ENCODE data around the gene HIVEP1.

The HIVEP1 gene

GRCh38 chr6:12001706-12002435, 10.2 kb upstream of the HIVEP1 start:
- POLR2A ChIA-PET = no interaction called here
- TF ChIP-seq BHLHE40 (IDR thresholded peaks at IDR 0.05; ENCODE audit: borderline replicate concordance) (no peak), LEF1 (IDR thresholded peaks at IDR 0.05; ENCODE audit: borderline replicate concordance) (no peak), SUZ12 (IDR thresholded peaks at IDR 0.05) (no peak), HDGF (IDR thresholded peaks at IDR 0.05; ENCODE audit: borderline replicate concordance) (no peak), PKNOX1 (IDR thresholded peaks at IDR 0.05) (no peak), ELF4 (IDR thresholded peaks at IDR 0.05) (no peak), NFRKB (IDR thresholded peaks at IDR 0.05) (no peak), TARDBP (IDR thresholded peaks at IDR 0.05) (no peak), ZNF384 (IDR thresholded peaks at IDR 0.05) (no peak), L3MBTL2 (conservative IDR thresholded peaks at IDR 0.05) (no peak), FOXM1 (IDR thresholded peaks at IDR 0.05; ENCODE audit: borderline replicate concordance) (no peak), FOXK2 (IDR thresholded peaks at IDR 0.05) (no peak), FOXA1 (IDR thresholded peaks at IDR 0.05) (no peak), ARNT (IDR thresholded peaks at IDR 0.05) (no peak), CTBP1 (IDR thresholded peaks at IDR 0.05; ENCODE audit: borderline replicate concordance) (no peak), SP1 (IDR thresholded peaks at IDR 0.05) (no peak)
- no peak for DNase-seq (ENCODE audit: extremely low spot score)
- CTCF ChIA-PET = no interaction called here

GRCh38 chr6:12007473-12007872, 4.6 kb upstream of the HIVEP1 start:
- CTCF ChIA-PET = no interaction called here
- POLR2A ChIA-PET = no interaction called here
- TF ChIP-seq PKNOX1 (IDR thresholded peaks at IDR 0.05) (no peak), FOXK2 (IDR thresholded peaks at IDR 0.05) (no peak), FOXA1 (IDR thresholded peaks at IDR 0.05) (no peak), ARNT (IDR thresholded peaks at IDR 0.05) (no peak), L3MBTL2 (conservative IDR thresholded peaks at IDR 0.05) (no peak), ZNF384 (IDR thresholded peaks at IDR 0.05) (no peak), BHLHE40 (IDR thresholded peaks at IDR 0.05; ENCODE audit: borderline replicate concordance) (no peak), LEF1 (IDR thresholded peaks at IDR 0.05; ENCODE audit: borderline replicate concordance) (no peak), SUZ12 (IDR thresholded peaks at IDR 0.05) (no peak), CTBP1 (IDR thresholded peaks at IDR 0.05; ENCODE audit: borderline replicate concordance) (no peak), HDGF (IDR thresholded peaks at IDR 0.05; ENCODE audit: borderline replicate concordance) (no peak), FOXM1 (IDR thresholded peaks at IDR 0.05; ENCODE audit: borderline replicate concordance) (no peak), ELF4 (IDR thresholded peaks at IDR 0.05) (no peak), TARDBP (IDR thresholded peaks at IDR 0.05) (no peak), SP1 (IDR thresholded peaks at IDR 0.05) (no peak), NFRKB (IDR thresholded peaks at IDR 0.05) (no peak)

GRCh38 chr6:12007887-12008286, 4.2 kb upstream of the HIVEP1 start:
- CTCF ChIA-PET = interaction anchor here (0.5 to 0.7 kb wide), 3 partner anchors 19 to 243 kb away, joined by 3 to 8 read pairs (median 7); no protein-coding TSS in a partner anchor
- no peak for TF ChIP-seq NFRKB (IDR thresholded peaks at IDR 0.05)
- no peak for TF ChIP-seq ARNT (IDR thresholded peaks at IDR 0.05)
- DNase-seq (ENCODE audit: extremely low spot score) = no peak
- POLR2A ChIA-PET = no interaction called here

More at GRCh38 chr6:12007473-12007872, 4.6 kb upstream of the HIVEP1 start:
- no peak for DNase-seq (ENCODE audit: extremely low spot score)

- peak; percentile 60 for DNase-seq (ENCODE audit: extremely low spot score)
- TF ChIP-seq TARDBP (IDR thresholded peaks at IDR 0.05) (no peak), L3MBTL2 (conservative IDR thresholded peaks at IDR 0.05) (0 out of 2 replicates have a peak, but pooled peaks have one; percentile 28), LEF1 (IDR thresholded peaks at IDR 0.05; ENCODE audit: borderline replicate concordance) (no peak), SUZ12 (IDR thresholded peaks at IDR 0.05) (no peak)
- POLR2A ChIA-PET = no interaction called here
- CTCF ChIA-PET = interaction anchor here (0.5 to 0.7 kb wide), 3 partner anchors 20 to 244 kb away, joined by 3 to 8 read pairs (median 7); no protein-coding TSS in a partner anchor
These were observed 3.5 kb upstream of the HIVEP1 start for GRCh38 chr6:12008366-12009179.

- TF ChIP-seq ZNF384 (IDR thresholded peaks at IDR 0.05) (no peak), SUZ12 (IDR thresholded peaks at IDR 0.05) (no peak), SP1 (IDR thresholded peaks at IDR 0.05) (no peak), ELF4 (IDR thresholded peaks at IDR 0.05) (no peak), FOXA1 (IDR thresholded peaks at IDR 0.05) (no peak), HDGF (IDR thresholded peaks at IDR 0.05; ENCODE audit: borderline replicate concordance) (no peak), TARDBP (IDR thresholded peaks at IDR 0.05) (no peak), NFRKB (IDR thresholded peaks at IDR 0.05) (no peak), ARNT (IDR thresholded peaks at IDR 0.05) (no peak), CTBP1 (IDR thresholded peaks at IDR 0.05; ENCODE audit: borderline replicate concordance) (no peak)
- CTCF ChIA-PET = no interaction called here
- no peak for DNase-seq (ENCODE audit: extremely low spot score)
- POLR2A ChIA-PET = no interaction called here
These were observed 2.9 kb upstream of the HIVEP1 start for GRCh38 chr6:12009180-12009685.

- ChIA-PET CTCF (interaction anchor here (0.6 kb wide), 1 partner anchor 534 kb away, joined by 6 read pairs; no protein-coding TSS in a partner anchor), POLR2A (interaction anchor here (0.6 kb wide), 1 partner anchor 435 kb away, joined by 3 read pairs; no protein-coding TSS in a partner anchor)
- DNase-seq (ENCODE audit: extremely low spot score) = no peak
- TF ChIP-seq FOXK2 (IDR thresholded peaks at IDR 0.05) (peak; percentile 64; the same call in 1 of the 2 replicates), ZNF384 (IDR thresholded peaks at IDR 0.05) (no peak), FOXM1 (IDR thresholded peaks at IDR 0.05; ENCODE audit: borderline replicate concordance) (peak; percentile 40; the same call in 1 of the 2 replicates), ARNT (IDR thresholded peaks at IDR 0.05) (no peak), PKNOX1 (IDR thresholded peaks at IDR 0.05) (peak; percentile 73), NFRKB (IDR thresholded peaks at IDR 0.05) (0 out of 2 replicates have a peak, but pooled peaks have one; percentile 31)
These were observed 2.1 kb upstream of the HIVEP1 start for GRCh38 chr6:12009876-12010634.
